Inferior parietal cortex (tissue), 1 donor: Measurements from ENCODE around the gene SSTR3.
"Not testable (repeated sequence)": the region's sequence is repeated elsewhere in the genome, so short reads cannot be mapped to it uniquely, and the experiment has no call there.

ENCODE experiments used
- DNase-seq: peaks from one replicate; pipeline ENCODE4 v3.0.0-alpha.2; 2016; ENCODE audit errors: extremely low spot score

Gene SSTR3

GRCh38 chr22:37212174-37212906, at the start of gene SSTR3:
Gene SSTR3, minus strand, starts transcription at chr22:37212477. Its CDS starts 4,674 bp downstream, at chr22:37207803.
- no peak for DNase-seq

- peak; percentile 42 for DNase-seq
Measured at GRCh38 chr22:37260901-37261336, 48.6 kb upstream of the SSTR3 start.

- no peak for DNase-seq
Measured at GRCh38 chr22:37260155-37260795, 48.0 kb upstream of the SSTR3 start.

GRCh38 chr22:37259540-37260029, 47.3 kb upstream of the SSTR3 start:
- DNase-seq, result peak; percentile 17

GRCh38 chr22:37258753-37259401, 46.6 kb upstream of the SSTR3 start:
- DNase-seq, result no peak

GRCh38 chr22:37258005-37258752, 45.9 kb upstream of the SSTR3 start:
- DNase-seq, result no peak

GRCh38 chr22:37256075-37256726, 43.9 kb upstream of the SSTR3 start:
- no peak for DNase-seq

GRCh38 chr22:37255558-37256006, 43.3 kb upstream of the SSTR3 start:
- no peak for DNase-seq

- DNase-seq, result no peak
Measured at GRCh38 chr22:37254867-37255233, 42.6 kb upstream of the SSTR3 start.

- no peak for DNase-seq
Measured at GRCh38 chr22:37254209-37254866, 42.1 kb upstream of the SSTR3 start.

- DNase-seq, result no peak
Measured at GRCh38 chr22:37253126-37253660, 40.9 kb upstream of the SSTR3 start.

- DNase-seq, result not testable (repeated sequence)
Measured at GRCh38 chr22:37251836-37252235, 39.6 kb upstream of the SSTR3 start.

GRCh38 chr22:37249986-37250385, 37.7 kb upstream of the SSTR3 start:
- no peak for DNase-seq

- no peak for DNase-seq
Measured at GRCh38 chr22:37248251-37248650, 36.0 kb upstream of the SSTR3 start.

- DNase-seq, result no peak
Measured at GRCh38 chr22:37245740-37246139, 33.5 kb upstream of the SSTR3 start.

GRCh38 chr22:37244922-37245722, 32.8 kb upstream of the SSTR3 start:
- no peak for DNase-seq

- no peak for DNase-seq
Measured at GRCh38 chr22:37244114-37244921, 32.0 kb upstream of the SSTR3 start, which contains the start of gene RAC2. Gene RAC2, minus strand, starts transcription at chr22:37244269. Its CDS starts 121 bp downstream, at chr22:37244148.

GRCh38 chr22:37243402-37244113, 31.3 kb upstream of the SSTR3 start:
- no peak for DNase-seq
